Globus pallidus (tissue), 1 donor: ENCODE results near the gene SLC24A4.

Experiments used
- DNase-seq: peaks from one replicate; pipeline ENCODE4 v3.0.0-alpha.2; 2015; ENCODE audit warnings: low spot score

Gene SLC24A4

GRCh38 chr14:92546347-92547053 lies 223.5 kb downstream of the SLC24A4 start:
- DNase-seq = no peak

- DNase-seq = no peak
Measured at GRCh38 chr14:92549105-92549858, 226.3 kb downstream of the SLC24A4 start.

- DNase-seq = no peak
Measured at GRCh38 chr14:92549859-92550230, 226.9 kb downstream of the SLC24A4 start.
